ENCODE results near the gene HTR4. TPM values are rescaled to one million over a fixed set of nuclear protein-coding genes. Genes with fewer than 3 reads are reported as not detected.

HTR4 gene
- total RNA-seq, 1 experiment from 2014 or later: not detected

DNA sequence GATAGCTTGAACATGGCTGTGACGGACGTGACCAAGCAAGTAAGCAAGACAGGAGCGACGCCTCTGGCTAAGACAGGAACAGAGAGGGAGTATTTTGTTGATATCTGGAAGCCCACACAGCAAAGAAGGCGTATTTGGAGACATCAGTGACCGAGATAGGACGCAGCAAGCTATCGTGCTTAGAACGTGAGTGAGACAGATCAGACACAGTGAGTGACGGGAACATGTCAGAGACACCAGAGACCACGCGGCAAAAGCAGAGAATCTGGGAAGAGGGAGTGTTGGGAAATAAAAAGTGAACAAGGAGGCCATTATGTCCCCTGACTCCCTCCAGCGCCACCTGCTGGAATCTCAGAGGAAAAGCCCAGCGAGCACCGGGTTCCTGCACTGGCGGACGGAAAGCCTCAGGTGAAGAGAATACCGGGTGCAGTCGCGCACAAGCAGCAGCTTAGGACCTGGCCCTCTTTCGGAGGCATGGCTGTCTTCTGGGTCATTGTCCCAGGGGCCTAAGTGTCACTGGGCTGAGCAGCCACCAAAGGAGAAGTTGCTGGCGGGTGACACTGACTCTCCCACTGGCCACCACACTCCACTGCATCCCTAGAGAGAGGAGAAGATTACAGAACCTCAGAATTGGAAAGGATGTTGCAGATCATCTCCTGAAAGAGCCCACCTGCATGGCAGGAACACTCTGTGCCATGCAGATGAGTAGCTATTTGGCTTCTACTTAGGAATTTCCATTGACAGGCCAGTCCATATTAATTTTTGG lies 171.4 kb downstream of the HTR4 start:
- intact Hi-C loops (cut with micrococcal nuclease): loop anchor here (5.0 kb wide), 2 partner anchors 191 to 306 kb away; no protein-coding TSS in a partner anchor
- Histone ChIP-seq H3K27me3 (ENCODE audit: insufficient read depth, low read length) (peaks cover 22% of the 10 kb centered on the region), H3K4me1 (ENCODE audit: control insufficient read depth in 1 of 2, insufficient read depth in 2 of 2, low read length in 2 of 2) (0 out of 4 replicates have a peak, but pooled peaks cover 0 to 4% of the 10 kb centered on the region in 2 experiments), H3K4me3 (replicated peaks in 1 of 2; ENCODE audit: low read depth in 1 of 2, low read length in 2 of 2) (no peak overlapping the region), H2AFZ (ENCODE audit: low read depth, low read length, poor library complexity, severe bottlenecking) (peak overlapping the region; percentile 94), H3K4me2 (ENCODE audit: low read length) (peak overlapping the region; percentile 56), H3K79me2 (ENCODE audit: insufficient read depth, low read length) (no peaks in the 10 kb centered on the region), H4K20me1 (ENCODE audit: insufficient read depth) (no peaks in the 10 kb centered on the region), H3K36me3 (ENCODE audit: control insufficient read depth in 1 of 2, insufficient read depth in 2 of 2, low read length in 2 of 2) (no peaks in the 10 kb centered on the region), H3K27ac (ENCODE audit: low read depth, low read length) (no peak overlapping the region), H3K9me2 (ENCODE audit: insufficient read depth) (no peaks in the 10 kb centered on the region), H3K9ac (ENCODE audit: low read length) (no peak overlapping the region), H3K9me3 (ENCODE audit: control insufficient read depth in 1 of 2, insufficient read depth in 1 of 2, low read depth in 1 of 2, low read length in 2 of 2) (no peaks in the 10 kb centered on the region)
- DNase-seq (ENCODE audit: low read depth, low spot score) (peak; percentile 44), ATAC-seq (peak; percentile 98)
- no TSS peak for BruUV-seq (replicated peaks)
- ChIA-PET CTCF (interaction anchor here (1.0 to 1.3 kb wide), 4 partner anchors 14 to 248 kb away, joined by 3 to 5 read pairs (median 4); no protein-coding TSS in a partner anchor), POLR2A (no interaction called here), RAD21 (ENCODE audit: low non-redundant PET in 1 of 2, low total read pairs in 2 of 2, uncharacterized antibody in 2 of 2, unreplicated experiment in 2 of 2) (no interaction called here)
- no peak for TF ChIP-seq ZNF274 (IDR thresholded peaks at IDR 0.05; ENCODE audit: low read depth, low read length)
- peak; percentile 46; the same call in 1 of the 2 replicates for TF ChIP-seq CBX3 (IDR thresholded peaks at IDR 0.05; ENCODE audit: low read depth)
- TF ChIP-seq FOSL1 (IDR thresholded peaks at IDR 0.05; ENCODE audit: low read depth): no peak
- TF ChIP-seq EZH2phosphoT487 (IDR thresholded peaks at IDR 0.05; ENCODE audit: borderline replicate concordance): no peak
- TF ChIP-seq, protein P1, sequence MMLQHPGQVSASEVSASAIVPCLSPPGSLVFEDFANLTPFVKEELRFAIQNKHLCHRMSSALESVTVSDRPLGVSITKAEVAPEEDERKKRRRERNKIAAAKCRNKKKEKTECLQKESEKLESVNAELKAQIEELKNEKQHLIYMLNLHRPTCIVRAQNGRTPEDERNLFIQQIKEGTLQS (IDR thresholded peaks at IDR 0.05): no peak
- TF ChIP-seq, protein P2, sequence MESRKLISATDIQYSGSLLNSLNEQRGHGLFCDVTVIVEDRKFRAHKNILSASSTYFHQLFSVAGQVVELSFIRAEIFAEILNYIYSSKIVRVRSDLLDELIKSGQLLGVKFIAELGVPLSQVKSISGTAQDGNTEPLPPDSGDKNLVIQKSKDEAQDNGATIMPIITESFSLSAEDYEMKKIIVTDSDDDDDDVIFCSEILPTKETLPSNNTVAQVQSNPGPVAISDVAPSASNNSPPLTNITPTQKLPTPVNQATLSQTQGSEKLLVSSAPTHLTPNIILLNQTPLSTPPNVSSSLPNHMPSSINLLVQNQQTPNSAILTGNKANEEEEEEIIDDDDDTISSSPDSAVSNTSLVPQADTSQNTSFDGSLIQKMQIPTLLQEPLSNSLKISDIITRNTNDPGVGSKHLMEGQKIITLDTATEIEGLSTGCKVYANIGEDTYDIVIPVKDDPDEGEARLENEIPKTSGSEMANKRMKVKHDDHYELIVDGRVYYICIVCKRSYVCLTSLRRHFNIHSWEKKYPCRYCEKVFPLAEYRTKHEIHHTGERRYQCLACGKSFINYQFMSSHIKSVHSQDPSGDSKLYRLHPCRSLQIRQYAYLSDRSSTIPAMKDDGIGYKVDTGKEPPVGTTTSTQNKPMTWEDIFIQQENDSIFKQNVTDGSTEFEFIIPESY (IDR thresholded peaks at IDR 0.05; ENCODE audit: extremely low read depth, insufficient replicate concordance, low read length): no peak
- TF ChIP-seq TCF7L2 (IDR thresholded peaks at IDR 0.05; ENCODE audit: borderline replicate concordance, extremely low read depth, insufficient read depth, insufficient read length): no peak
- TF ChIP-seq, protein P3, sequence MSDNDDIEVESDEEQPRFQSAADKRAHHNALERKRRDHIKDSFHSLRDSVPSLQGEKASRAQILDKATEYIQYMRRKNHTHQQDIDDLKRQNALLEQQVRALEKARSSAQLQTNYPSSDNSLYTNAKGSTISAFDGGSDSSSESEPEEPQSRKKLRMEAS (IDR thresholded peaks at IDR 0.05): no peak
- peak; percentile 74 for TF ChIP-seq YY1 (IDR thresholded peaks at IDR 0.05; ENCODE audit: extremely low read depth, insufficient replicate concordance, low read depth, low read length)
- TF ChIP-seq EGR1 (IDR thresholded peaks at IDR 0.05; ENCODE audit: low read depth): no peak
- TF ChIP-seq, protein P4, sequence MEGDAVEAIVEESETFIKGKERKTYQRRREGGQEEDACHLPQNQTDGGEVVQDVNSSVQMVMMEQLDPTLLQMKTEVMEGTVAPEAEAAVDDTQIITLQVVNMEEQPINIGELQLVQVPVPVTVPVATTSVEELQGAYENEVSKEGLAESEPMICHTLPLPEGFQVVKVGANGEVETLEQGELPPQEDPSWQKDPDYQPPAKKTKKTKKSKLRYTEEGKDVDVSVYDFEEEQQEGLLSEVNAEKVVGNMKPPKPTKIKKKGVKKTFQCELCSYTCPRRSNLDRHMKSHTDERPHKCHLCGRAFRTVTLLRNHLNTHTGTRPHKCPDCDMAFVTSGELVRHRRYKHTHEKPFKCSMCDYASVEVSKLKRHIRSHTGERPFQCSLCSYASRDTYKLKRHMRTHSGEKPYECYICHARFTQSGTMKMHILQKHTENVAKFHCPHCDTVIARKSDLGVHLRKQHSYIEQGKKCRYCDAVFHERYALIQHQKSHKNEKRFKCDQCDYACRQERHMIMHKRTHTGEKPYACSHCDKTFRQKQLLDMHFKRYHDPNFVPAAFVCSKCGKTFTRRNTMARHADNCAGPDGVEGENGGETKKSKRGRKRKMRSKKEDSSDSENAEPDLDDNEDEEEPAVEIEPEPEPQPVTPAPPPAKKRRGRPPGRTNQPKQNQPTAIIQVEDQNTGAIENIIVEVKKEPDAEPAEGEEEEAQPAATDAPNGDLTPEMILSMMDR (IDR thresholded peaks at IDR 0.05 in 2 of 3, conservative IDR thresholded peaks at IDR 0.05 in 1 of 3; ENCODE audit: borderline replicate concordance in 1 of 3, insufficient read depth in 1 of 3, low read depth in 2 of 3, low read length in 2 of 3): peak; percentile 62 to 88 (median 86)
- peak; percentile 50 for TF ChIP-seq RAD21 (IDR thresholded peaks at IDR 0.05; ENCODE audit: low read depth)
- TF ChIP-seq, protein P5, sequence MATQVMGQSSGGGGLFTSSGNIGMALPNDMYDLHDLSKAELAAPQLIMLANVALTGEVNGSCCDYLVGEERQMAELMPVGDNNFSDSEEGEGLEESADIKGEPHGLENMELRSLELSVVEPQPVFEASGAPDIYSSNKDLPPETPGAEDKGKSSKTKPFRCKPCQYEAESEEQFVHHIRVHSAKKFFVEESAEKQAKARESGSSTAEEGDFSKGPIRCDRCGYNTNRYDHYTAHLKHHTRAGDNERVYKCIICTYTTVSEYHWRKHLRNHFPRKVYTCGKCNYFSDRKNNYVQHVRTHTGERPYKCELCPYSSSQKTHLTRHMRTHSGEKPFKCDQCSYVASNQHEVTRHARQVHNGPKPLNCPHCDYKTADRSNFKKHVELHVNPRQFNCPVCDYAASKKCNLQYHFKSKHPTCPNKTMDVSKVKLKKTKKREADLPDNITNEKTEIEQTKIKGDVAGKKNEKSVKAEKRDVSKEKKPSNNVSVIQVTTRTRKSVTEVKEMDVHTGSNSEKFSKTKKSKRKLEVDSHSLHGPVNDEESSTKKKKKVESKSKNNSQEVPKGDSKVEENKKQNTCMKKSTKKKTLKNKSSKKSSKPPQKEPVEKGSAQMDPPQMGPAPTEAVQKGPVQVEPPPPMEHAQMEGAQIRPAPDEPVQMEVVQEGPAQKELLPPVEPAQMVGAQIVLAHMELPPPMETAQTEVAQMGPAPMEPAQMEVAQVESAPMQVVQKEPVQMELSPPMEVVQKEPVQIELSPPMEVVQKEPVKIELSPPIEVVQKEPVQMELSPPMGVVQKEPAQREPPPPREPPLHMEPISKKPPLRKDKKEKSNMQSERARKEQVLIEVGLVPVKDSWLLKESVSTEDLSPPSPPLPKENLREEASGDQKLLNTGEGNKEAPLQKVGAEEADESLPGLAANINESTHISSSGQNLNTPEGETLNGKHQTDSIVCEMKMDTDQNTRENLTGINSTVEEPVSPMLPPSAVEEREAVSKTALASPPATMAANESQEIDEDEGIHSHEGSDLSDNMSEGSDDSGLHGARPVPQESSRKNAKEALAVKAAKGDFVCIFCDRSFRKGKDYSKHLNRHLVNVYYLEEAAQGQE (IDR thresholded peaks at IDR 0.05; ENCODE audit: low read depth): no peak
- TF ChIP-seq POLR2A (IDR thresholded peaks at IDR 0.05; ENCODE audit: borderline replicate concordance, extremely low read depth, insufficient read depth, insufficient read length): no peak
